Globus pallidus (tissue), 1 donor: Measurements from ENCODE around the gene TCEANC.
A peak's percentile ranks its signal among the peaks of the same experiment; 100 is the strongest.
"Not testable (repeated sequence)": the region's sequence is repeated elsewhere in the genome, so short reads cannot be mapped to it uniquely, and the experiment has no call there.

Source experiments
- DNase-seq: peaks from one replicate; pipeline ENCODE4 v3.0.0-alpha.2; 2015; ENCODE audit warnings: low spot score

TCEANC gene

GRCh38 chrX:13658602-13659001 is 5.7 kb downstream of the TCEANC start:
- peak; percentile 58 for DNase-seq

GRCh38 chrX:13659063-13659462 is 6.1 kb downstream of the TCEANC start:
- DNase-seq = no peak

- no peak for DNase-seq
These were observed 8.9 kb downstream of the TCEANC start for GRCh38 chrX:13661735-13662288.

GRCh38 chrX:13662355-13662791 is 9.4 kb downstream of the TCEANC start:
- no peak for DNase-seq

GRCh38 chrX:13664020-13664419 is 11.1 kb downstream of the TCEANC start:
- no peak for DNase-seq

GRCh38 chrX:13666836-13667235 is 13.9 kb downstream of the TCEANC start:
- peak; percentile 80 for DNase-seq

GRCh38 chrX:13667919-13668318 is 15.0 kb downstream of the TCEANC start:
- no peak for DNase-seq

- DNase-seq = no peak
These were observed 16.4 kb downstream of the TCEANC start for GRCh38 chrX:13669246-13669737.

- not testable (repeated sequence) for DNase-seq
These were observed 16.8 kb downstream of the TCEANC start for GRCh38 chrX:13669755-13670154.

GRCh38 chrX:13670197-13670596 is 17.3 kb downstream of the TCEANC start:
- DNase-seq = no peak

GRCh38 chrX:13673016-13673415 is 20.1 kb downstream of the TCEANC start:
- DNase-seq = no peak

- no peak for DNase-seq
These were observed 23.9 kb downstream of the TCEANC start for GRCh38 chrX:13676885-13677284.

GRCh38 chrX:13679700-13680099 is 26.8 kb downstream of the TCEANC start:
- DNase-seq = not testable (repeated sequence)

GRCh38 chrX:13681595-13681994 is 28.7 kb downstream of the TCEANC start:
- DNase-seq = no peak

- DNase-seq = no peak
These were observed 31.4 kb downstream of the TCEANC start for GRCh38 chrX:13684361-13684760.

- no peak for DNase-seq
These were observed 32.3 kb downstream of the TCEANC start for GRCh38 chrX:13685126-13685763.

- no peak for DNase-seq
These were observed 34.3 kb downstream of the TCEANC start for GRCh38 chrX:13687203-13687602.

GRCh38 chrX:13688384-13688957 is 35.5 kb downstream of the TCEANC start:
- DNase-seq = no peak

GRCh38 chrX:13688958-13689740 is 36.2 kb downstream of the TCEANC start, which contains the start of gene RAB9A:
Gene RAB9A, plus strand, starts transcription at chrX:13689128. Its CDS starts 19,619 bp downstream, at chrX:13708747.
- DNase-seq = peak; percentile 74

- peak; percentile 39 for DNase-seq
These were observed 36.8 kb downstream of the TCEANC start for GRCh38 chrX:13689741-13690211.

- no peak for DNase-seq
These were observed 37.9 kb downstream of the TCEANC start for GRCh38 chrX:13690836-13691235.

- no peak for DNase-seq
These were observed 39.0 kb downstream of the TCEANC start for GRCh38 chrX:13691841-13692371.
